ENCODE data around the gene ZNF540.
"Not testable (repeated sequence)": the region's sequence is repeated elsewhere in the genome, so short reads cannot be mapped to it uniquely, and the experiment has no call there.

The ZNF540 gene

DNA sequence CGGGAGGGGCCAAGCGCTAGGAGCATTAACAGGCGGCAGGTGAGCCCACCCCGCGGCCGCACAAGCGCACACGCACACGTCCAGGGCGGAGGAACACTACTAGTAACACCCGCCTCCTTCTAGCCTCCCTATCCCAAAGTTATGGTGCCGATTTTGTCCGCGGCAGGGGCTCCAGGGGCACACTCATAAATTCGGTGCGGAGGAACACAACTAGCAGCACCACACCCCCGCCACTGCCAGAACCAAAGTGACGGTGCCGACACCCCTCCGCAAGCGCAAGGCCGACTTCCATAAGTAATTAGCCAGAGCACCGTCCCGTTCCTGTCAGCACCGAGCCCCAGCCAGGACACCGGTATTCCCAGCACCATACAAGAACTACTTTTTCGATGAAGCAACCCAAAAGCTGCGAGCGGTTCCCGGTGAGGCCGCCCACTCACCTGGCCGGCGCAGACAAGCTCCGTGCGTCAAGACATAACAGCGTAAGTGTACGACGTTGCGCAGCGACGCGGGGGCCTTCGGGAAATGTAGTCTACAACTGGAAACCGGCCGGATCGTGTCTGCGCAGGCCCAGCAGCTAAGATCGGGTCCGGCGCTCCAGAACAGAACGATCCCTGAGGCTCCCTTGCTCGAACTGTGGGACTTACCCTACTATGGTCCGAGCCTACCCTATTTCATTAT, at the start of gene ZNF540, which contains the start of gene ZNF571:
TSS of gene ZNF540 (plus strand) at position 573 of the 678 bp plus-strand sequence. CDS start 3,572 bp downstream, outside the sequence.
TSS of gene ZNF571 (minus strand) at position 489 of the 678 bp plus-strand sequence. CDS start 8,116 bp downstream, outside the sequence.
- DNase-seq: peak; percentile 88 to 94

DNA sequence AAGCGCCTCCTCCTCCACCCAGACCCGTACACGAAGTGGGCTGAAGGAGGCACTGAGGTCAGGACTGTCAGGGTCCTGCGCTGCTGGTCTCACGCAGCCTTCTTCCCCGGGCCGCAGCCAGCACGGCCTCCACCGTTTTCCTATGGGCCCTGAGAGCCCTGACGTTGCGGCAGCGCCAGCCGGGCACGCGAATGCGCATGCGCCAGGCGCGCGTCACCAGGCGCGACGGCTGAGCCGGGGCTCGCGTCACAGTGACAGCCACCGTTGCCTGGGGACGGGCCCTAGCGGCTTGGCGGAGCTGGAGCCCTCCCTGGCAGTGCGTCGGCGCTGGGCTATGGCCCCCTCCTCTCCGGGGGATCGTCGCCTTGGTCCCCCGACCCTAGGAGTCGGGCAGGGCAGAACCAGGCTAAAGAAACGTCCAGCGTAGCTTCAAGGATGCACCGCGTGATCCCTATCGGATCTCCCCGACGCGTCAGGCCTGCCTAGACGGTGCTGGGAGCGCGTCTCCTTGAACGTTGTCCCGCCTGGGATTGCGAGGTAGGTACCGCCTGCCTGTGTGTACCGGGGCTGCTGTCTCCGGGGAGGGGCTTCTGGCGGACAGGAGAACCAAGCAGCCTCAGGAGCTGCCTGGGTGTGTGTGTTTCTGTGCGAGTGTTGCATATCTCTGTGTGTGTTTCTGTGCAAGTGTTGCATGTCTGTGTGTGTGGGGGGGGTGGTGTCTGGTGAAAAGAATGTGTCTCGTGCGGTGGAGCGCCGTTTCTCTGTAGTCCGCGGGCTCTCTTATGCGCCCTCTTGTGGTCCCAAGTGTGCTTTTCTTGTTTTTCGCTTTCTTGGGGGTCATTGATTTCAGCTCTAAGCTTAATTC, 43.3 kb upstream of the ZNF540 start:
- peak; percentile 32 to 40 for DNase-seq

DNA sequence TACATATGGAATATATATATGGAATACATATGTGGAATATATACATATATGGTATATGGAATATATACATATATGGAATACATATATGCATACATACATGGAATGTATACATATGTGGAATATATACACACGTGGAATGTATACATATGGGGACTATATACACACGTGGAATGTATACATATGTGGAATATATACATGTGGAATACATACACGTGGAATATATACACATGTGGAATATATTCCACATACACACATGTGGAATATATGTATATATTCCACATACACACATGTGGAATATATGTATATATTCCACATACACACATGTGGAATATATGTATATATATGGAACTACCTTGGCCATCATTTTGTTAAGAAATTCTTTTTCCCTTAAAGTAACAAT, 31.2 kb upstream of the ZNF540 start:
- DNase-seq: no peak

DNA sequence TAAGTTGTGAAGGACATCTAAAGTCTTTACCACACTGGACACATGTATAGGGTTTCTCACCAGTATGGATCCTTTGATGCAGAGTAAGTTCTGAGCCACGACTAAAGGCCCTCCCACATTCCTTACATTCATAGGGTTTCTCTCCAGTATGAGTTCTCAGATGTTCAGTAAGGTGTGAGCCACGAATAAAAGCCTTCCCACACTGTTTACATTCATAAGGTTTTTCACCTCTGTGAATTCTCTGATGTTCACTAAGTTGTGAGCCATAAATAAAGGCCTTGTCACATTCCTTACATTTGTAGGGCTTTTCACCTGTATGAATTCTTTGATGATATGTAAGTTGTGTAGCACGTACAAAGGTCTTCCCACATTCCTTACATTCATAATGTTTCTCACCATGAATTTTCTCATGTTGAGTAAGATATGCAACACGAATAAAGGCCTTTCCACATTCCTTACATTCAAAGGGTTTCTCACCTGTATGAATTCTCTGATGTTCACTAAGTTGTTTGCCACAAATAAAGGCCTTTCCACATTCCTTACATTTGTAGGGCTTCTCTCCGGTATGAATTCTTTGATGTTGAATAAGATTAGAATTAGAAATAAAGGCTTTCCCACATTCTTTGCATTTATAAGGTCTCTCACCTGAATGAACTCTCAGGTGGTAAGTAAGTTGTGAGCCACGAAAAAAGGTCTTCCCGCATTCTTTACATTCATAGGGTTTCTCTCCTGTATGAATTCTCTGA, 29.9 kb upstream of the ZNF540 start:
- DNase-seq: no peak

DNA sequence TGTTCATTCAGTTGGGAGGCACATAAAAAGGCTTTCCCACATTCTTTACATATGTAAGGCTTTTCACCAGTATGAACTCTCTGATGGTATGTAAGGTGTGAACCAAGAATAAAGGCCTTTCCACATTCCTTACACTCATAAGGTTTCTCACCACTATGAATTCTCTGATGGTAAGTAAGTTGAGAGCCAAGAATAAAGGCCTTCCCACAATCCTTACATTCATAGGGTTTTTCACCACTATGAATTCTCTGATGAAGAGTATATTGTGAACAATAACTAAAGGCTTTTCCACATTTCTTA, 29.4 kb upstream of the ZNF540 start:
- no peak for DNase-seq

DNA sequence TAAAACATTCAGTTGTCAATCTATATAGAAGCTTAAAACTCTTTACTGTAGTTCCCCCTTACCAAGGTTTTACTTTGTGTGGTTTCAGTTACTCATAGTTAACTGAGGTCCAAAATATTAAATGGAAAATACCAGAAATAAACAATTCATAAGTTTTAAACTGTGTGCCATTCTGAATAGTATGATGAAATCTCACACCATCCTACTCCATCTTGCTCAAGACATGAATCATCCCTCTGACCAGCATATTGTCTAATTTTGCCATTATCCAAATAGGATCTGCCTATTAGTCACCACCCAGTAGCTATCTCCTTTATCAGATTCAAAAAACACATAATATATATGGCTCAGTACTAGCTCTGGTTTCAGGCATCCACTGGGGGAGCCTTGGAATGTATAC, 22.5 kb upstream of the ZNF540 start:
- no peak for DNase-seq

DNA sequence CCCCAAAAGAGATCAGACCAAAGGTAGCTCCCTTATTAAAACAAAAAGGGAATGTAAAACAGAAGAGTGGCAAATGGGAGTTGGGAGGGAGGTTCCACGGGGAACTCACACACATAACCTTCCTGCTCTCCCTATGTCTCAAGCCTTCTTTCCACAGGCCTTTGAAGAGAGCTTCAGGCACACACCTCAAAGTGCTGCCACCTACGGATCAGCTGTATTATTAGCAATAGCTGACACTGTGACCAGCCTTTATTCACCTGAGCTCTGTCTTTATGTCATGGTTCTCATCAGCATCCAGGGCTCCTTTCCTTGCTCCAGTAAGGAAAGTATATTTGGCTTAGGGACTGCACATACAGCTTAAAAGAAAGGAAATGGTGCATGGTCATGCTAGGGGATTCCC, 11.3 kb upstream of the ZNF540 start:
- no peak for DNase-seq

- no peak for DNase-seq
Measured at GRCh38 chr19:37593996-37594303, 726 bp upstream of the ZNF540 start.

GRCh38 chr19:37594982-37595382, 306 bp downstream of the ZNF540 start:
- DNase-seq: peak; percentile 39 to 55

DNA sequence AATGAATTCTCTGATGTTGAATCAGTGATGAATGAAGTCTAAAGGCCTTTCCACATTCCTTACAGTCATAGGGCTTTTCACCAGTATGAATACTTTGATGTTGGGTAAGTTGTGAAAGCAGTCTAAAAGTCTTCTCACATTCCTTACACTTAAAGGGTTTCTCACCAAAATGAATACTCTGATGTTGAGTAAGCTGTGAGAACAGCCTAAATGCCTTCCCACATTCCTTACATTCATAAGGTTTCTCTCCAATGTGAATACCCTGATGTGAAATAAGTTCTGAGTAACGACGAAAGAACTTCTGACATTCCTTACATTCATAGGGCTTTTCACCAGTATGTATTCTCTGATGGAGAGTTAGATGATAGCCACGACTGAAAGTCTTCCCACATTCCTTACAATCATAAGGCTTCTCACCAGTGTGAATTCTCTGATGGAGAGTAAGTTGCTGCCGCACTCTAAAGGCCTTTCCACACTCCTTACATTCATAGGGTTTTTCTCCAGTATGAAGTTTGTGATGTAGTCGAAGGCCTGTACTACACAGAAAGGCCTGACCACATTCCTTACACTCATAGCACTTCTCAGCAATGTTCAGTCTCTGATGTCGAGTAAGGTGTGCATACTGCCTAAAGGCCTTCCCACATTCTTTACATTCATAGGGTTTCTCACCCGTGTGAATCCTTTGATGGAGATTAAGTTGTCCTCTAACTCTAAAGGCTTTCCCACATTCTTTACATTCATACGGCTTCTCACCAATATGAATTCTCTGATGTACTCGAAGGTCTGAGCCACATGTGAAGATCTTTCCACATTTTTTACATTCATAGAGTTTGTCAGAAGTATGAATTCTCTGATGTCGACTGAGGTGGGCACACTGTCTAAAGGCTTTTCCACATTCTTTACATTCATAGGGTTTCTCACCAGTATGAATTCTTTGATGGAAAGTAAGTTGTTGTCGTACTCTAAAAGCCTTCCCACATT, 40.7 kb downstream of the ZNF540 start:
- DNase-seq: no peak

- no peak for DNase-seq
Measured at GRCh38 chr19:37654118-37654517, 59.4 kb downstream of the ZNF540 start.

DNA sequence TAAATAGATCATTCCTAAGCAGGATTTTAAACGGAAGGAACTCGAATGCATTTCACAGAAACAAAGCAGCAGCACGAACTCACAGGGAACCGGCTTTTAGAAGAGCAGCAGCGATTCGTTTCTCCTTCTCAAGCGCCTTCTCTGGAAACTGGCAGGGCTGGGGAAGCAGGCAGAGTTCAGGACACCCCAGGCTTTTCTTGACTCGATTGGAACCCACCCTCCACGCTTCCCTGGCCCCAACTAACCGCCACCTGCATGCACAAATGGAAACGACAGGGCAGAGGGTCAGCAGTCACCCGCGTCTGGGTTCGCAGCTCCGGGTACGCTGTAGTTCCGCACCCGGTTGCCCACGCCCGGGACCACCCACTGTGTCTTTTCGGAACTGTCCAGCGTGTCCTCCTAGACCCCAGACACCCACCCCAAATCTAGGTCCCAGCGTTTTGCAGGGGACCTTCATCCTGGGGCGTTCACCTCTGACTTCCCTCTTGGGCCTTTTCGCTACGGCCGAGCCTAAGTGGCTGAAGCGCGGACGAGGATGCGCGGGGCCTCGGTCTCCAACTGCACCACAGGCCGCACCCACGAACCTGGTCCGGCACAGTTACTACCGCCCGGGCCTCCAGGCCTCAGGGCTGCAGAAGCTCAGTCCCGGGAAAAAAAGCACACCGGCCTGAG, 60.1 kb downstream of the ZNF540 start:
- DNase-seq: peak in 1 of 2 experiments; percentile 7

DNA sequence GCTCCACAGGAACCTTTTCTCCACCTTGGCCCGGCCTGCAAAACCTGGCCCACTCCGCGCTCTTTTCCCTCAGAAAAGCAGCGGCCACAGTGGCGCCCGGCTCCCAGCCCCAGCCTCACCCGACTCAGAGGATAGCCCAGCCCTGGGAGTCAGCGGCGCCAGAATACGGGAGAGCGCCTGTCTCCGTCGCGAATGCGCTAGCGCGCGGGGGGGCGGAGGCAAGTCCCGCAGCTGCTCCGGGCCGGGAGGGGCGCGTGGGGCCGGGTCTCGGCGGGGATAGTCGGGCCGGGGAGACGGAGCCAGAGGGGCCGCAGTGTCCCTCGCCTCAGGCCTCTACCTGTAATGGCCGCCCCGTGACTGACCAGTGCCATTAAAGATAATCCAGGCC, 60.6 kb downstream of the ZNF540 start, which contains the start of gene ZFP30:
TSS of gene ZFP30 (minus strand) at position 165 of the 388 bp plus-strand sequence. CDS start 7,643 bp downstream, outside the sequence.
- peak; percentile 74 to 76 for DNase-seq

- DNase-seq: peak; percentile 84 to 87
Measured at GRCh38 chr19:37655689-37656371, 61.2 kb downstream of the ZNF540 start.

DNA sequence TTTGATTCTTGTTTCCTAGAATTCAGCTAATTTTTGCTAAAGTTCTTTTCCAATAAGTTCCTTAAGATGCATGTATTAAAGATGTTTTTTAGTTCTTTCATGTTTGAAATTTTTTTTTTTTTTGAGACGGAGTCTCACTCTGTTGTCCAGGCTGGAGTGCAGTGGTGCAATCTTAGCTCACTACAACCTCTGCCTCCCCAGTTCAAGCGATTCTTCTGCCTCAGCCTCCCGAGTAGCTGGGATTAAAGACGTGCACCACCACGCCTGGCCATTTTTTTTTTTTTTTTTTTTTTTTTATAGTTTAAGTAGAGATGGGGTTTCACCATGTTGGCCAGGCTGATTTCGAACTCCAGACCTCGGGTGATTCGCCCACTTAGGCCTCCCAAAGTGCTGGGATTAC, 62.5 kb downstream of the ZNF540 start:
- DNase-seq: not testable (repeated sequence)

Measured in stimulated activated CD4-positive, alpha-beta T cell treated with anti-CD3 and anti-CD28 coated beads, Interleukin-4, amount 100 ng/mL, for 4 hours (primary cell).